HG03520 (cell line): ENCODE data around the gene ARHGAP33.
"Not testable (repeated sequence)": the region's sequence is repeated elsewhere in the genome, so short reads cannot be mapped to it uniquely, and the experiment has no call there.

Source experiments
- ATAC-seq: cut with Tn5 transposase; IDR thresholded peaks from one replicate; pipeline ENCODE4 v1.9.1; 2021; ENCODE audit warnings: mild to moderate bottlenecking, moderate library complexity; ENCODE audit not compliant: unreplicated experiment

Gene ARHGAP33

GRCh38 chr19:35822579-35822978, 47.2 kb downstream of the ARHGAP33 start:
- ATAC-seq, result no peak

GRCh38 chr19:35824150-35824549, 48.8 kb downstream of the ARHGAP33 start:
- ATAC-seq, result no peak

- no peak for ATAC-seq
Observed at GRCh38 chr19:35828692-35829301, 53.4 kb downstream of the ARHGAP33 start.

GRCh38 chr19:35830986-35831385, 55.6 kb downstream of the ARHGAP33 start:
- no peak for ATAC-seq

GRCh38 chr19:35832054-35832453, 56.7 kb downstream of the ARHGAP33 start:
- ATAC-seq, result no peak

DNA sequence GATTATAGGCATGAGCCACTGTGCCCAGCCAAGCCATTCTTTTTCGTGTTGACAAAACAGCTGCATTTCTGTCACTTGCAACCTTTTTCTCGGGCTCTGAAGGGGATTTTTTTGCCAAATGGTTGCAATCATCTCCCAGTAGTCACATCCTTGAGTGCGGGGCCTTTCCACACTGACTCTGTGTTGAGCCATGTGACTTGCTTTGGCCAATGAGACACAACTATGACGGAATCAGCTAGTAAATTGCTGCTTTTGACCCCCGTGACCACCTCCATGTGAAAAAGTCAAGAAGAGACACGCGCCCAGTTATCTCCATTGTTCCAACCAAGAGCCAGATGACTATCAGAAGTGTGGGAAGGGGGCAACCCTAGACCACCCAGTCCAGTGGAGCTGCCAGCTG, 58.6 kb downstream of the ARHGAP33 start:
- ATAC-seq, result no peak

GRCh38 chr19:35836096-35836495, 60.7 kb downstream of the ARHGAP33 start:
- ATAC-seq, result not testable (repeated sequence)
